HG03442 (cell line): ENCODE measurements around the gene DCK.
"Not testable (repeated sequence)": the region's sequence is repeated elsewhere in the genome, so short reads cannot be mapped to it uniquely, and the experiment has no call there.

ENCODE experiments used
- ATAC-seq: cut with Tn5 transposase; IDR thresholded peaks from one replicate; pipeline ENCODE4 v1.9.1; 2021; ENCODE audit warnings: mild to moderate bottlenecking, moderate library complexity; ENCODE audit not compliant: unreplicated experiment

The DCK gene

DNA sequence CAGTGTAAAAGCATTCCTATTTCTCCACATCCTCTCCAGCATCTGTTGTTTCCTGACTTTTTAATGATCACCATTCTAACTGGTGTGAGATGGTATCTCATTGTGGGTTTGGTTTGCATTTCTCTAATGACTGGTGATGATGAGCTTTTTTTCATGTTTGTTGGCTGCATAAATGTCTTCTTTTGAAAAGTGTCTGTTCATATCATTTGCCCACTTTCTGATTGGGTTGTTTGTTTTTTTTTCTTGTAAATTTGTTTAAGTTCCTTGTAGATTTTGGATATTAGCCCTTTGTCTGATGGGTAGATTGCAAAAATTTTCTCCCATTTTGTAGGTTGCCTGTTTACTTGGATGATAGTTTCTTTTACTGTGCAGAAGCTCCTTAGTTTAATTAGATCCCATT is 6.2 kb downstream of the DCK start:
- not testable (repeated sequence) for ATAC-seq

DNA sequence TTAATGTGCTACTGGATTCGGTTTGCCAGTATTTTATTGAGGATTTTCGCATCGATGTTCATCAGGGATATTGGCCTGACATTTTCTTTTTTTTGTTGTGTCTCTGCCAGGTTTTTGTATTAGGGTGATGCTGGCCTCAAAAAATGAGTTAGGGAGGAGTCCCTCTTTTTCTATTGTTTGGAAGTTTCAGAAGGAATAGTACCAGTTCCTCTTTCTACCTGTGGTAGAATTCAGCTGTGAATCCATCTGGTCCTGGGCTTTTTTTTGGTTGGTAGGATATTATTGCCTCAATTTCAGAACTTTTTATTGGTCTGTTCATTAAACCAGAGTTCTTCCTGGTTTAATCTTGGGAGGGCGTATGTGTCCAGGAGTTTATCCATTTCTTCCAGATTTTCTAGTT is 7.9 kb downstream of the DCK start:
- not testable (repeated sequence) for ATAC-seq

DNA sequence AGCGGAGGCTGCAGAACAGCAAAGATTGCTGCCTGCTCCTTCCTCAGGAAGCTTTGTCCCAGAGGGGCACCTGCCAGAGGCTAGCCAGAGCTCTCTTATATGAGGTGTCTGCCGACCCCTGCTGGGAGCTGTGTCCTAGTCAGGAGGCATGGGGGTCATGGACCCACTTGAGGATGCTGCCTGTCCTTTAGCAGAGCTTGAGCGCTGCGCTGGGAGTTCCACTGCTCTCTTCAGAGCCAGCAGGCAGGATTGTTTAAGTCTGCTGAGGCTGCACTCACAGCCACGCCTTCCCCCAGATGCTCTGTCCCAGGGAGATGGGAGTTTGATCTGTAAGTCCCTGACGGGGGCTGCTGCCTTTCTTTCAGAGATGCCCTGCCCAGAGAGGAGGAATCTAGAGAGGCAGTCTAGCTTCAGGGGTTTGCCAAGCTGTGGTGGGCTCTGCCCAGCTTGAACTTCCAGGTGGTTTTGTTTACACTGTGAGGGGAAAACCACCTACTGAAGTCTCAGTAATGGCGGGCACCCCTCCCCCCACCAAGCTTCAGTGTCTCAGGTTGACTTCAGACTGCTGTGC is 10.9 kb downstream of the DCK start:
- ATAC-seq, result peak; percentile 36

DNA sequence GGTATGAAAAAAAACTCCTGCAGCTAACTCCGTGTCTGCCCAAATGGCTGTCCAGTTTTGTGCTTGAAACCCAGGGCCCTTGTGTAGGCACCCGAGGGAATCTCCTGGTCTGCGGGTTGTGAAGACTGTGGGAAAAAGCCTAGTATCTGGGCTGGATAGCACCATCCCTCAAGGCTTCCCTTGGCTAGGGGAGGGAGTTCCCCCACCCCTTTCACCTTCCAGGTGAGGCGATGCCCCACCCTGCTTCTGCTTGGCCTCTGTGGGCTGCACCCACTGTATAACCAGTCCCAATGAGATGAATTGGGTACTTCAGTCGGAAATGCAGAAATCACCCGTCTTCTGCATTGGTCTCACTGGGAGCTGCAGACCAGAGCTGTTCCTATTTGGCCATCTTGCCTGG is 11.6 kb downstream of the DCK start:
- ATAC-seq, result not testable (repeated sequence)

DNA sequence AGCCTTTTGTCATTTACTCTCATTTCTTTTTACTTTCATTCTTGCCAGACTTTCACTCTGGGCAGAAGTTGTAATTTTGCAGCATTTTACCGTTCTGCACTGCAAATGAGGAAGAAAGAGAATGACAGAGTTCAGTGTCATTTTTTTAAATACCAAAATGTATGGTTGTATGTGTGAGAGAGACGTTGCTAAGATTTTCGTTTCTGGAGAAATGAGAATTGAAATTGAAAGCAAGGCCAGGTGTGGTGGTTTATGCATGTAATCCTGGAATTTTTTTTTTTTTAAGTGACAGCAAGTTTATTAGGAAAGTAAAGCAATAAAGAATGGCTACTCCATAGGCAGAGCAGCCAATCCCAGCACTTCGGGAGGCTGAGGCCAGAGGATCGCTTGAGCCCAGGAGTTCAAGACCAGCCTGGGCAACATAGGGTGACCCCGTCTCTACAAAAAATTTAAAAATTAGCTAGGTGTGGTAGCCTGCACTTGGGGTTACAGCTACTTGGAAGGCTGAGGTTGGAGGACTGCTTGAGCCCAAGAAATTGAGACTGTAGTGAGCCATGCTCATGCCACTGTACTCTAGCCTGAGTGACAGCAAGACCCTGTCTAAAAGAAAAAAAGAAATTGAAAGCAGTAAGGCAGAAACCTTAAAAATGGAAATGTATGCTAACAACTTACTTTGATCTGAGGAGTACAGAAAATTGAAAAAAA is 12.9 kb downstream of the DCK start:
- ATAC-seq, result peak; percentile 74

DNA sequence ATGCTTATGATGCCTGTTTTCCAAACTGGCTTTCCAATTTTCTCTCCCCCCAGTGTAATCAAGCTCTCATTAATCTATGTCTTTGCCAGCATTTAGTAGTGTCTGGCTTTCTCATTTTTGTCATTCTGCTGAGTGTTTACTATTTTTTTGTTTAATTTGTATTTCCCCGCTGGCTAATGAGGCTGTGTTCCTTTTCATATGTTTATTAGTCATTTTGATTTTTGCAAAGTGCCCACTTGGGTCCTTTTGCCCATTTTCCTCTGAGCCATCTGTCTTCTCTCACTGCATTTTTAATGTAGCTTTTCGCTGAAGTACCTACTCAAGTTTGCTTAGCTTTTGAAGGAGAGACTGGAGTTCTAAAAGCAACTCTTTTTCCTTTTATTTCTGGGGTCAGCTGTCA is 14.7 kb downstream of the DCK start:
- ATAC-seq, result no peak

DNA sequence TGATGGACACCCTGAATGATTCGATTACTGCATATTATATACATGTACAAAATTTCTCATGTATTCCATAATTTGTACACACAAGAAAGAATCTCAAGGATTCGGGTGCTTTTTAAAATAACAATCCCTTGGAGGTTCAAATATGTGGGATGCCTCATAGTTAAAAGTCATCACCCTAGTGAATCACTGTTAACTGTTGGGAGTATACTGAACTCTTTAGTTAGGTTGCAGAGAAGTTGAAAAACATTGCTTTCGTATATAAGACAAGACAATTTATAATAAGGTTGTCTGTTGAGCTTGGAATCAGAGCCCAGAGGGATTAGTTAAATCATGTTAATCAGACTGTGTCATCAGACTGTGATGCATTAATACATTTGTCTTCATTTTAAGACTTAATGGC is 15.6 kb downstream of the DCK start:
- ATAC-seq, result no peak

DNA sequence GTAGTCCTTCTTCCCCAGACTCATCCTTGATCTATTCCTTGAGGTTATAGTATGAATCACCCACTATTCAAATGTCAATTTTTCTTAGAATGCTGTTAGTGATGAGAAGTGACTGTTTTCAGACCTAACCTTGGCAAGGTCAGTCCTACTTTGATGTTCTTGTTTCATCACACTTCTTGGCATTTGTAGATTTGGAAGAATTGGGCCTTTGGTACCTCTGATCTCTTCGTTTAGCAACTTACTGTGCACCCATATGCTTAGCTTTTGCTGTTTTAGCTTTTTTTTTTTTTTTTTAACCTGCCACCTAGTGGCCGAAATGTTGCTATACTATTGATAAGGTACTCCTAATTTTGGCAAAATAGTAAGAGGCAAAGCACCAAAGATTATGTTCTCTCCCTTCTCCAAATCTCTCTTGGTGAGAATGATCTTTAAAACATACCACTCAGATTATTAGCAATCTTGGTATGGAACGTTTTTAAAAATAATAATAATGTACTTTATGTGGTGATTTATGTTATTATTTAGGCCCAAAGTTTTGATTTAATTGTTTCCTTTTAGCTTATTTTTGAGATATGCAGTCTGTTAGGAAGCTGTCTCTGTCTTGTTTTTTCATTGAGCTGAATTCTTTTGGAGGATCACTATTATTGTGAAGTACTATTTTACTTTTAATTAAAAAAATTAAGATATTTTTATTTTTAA is 16.6 kb downstream of the DCK start:
- peak; percentile 59 for ATAC-seq

DNA sequence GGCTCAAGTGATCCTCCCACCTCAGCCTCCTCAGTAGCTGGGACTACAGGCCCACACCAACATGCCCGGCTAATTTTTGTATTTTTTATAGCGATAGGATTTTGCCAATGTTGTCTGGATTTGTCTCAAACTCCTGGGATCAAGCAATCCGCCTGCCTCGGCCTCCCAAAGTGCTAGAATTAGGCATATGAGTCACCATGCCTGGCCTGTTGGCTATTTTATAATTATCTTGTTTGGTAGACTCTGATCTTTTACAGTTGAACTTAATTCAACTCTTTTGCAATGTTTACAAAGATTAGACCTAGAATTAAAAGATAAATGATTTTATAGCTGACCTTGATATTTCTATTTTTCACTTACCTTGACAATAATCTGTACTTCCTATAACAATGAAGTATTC is 18.0 kb downstream of the DCK start:
- ATAC-seq, result no peak

DNA sequence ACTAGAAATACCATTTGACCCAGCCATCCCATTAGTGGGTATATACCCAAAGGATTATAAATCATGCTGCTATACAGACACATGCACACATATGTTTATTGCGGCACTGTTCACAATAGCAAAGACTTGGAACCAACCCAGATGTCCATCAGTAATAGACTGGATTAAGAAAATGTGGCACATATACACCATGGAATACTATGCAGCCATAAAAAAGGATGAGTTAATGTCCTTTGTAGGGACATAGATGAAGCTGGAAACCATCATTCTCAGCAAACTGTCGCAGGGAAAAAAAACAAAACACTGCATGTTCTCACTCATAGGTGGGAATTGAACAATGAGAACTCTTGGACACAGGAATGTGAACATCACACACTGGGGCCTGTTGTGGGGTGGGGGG is 23.9 kb downstream of the DCK start:
- ATAC-seq, result not testable (repeated sequence)

DNA sequence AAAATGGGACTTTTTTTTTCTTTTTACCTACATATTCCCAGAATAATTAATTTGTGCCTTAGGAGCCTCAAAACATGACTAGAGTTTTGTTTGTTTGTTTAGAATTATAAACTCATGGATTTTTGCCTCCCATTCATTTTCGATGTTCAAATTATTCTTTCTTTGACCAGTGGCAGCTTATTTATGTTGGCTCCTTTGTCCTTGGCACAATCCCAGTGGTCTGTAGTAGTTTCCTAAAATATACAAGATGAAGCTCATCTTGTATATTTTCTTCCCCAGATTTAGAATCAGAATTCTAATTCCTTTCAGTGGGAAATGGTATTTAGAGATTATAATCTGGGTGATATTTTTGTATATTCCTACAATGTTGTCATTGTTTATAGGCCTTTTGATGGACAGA is 27.2 kb downstream of the DCK start:
- no peak for ATAC-seq

DNA sequence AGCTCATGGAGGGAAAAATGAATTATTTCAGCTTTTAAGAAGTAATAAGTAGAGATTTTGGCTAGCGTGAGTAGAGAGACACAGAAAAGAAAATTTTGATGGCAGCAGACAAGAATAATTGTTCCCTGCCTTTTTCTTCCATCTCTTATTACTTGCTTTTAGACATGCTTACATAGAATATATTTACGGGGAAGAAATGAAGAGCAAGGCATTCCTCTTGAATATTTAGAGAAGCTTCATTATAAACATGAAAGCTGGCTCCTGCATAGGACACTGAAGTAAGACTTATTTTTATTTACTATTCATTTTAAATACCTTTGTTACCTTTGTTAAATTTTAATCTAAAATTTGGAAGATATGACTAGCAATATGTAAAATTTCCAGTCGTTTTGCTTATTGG is 32.2 kb downstream of the DCK start:
- ATAC-seq, result no peak

DNA sequence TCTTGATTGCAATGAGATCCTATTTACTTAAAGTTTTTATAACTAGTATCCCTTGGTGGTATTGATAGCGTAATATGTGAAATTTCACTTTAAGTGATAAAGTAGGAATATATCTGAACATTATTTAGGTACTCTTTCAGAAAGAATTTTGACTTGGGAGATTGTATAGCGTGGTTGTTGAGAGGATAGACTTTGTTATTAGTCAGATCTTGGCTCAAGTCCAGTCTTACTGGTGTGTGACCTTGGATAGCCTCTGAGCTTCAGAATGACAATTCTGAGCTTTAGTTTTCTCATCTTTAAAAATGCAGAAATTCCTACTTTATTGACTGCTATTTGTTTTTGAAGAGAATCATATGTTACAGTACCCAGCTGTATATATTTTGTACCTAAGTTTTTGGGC is 32.6 kb downstream of the DCK start:
- no peak for ATAC-seq

DNA sequence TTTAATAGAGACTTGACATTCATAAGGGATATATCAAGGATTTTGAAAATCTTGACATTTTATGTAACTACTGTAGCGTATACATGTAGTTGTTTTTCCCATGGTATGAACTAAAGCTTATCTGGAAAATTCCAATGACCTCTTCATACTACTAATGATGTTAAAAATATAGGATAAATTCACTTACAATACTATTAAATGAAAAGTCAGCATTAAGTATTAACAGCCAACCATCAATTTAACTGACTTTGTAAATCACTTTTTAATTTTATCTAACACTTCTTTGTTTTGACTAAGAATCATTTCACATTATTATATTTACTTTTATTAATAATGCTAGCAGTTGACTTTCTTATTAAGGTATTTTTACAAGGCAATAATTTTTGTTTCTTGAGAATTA is 34.2 kb downstream of the DCK start:
- no peak for ATAC-seq

DNA sequence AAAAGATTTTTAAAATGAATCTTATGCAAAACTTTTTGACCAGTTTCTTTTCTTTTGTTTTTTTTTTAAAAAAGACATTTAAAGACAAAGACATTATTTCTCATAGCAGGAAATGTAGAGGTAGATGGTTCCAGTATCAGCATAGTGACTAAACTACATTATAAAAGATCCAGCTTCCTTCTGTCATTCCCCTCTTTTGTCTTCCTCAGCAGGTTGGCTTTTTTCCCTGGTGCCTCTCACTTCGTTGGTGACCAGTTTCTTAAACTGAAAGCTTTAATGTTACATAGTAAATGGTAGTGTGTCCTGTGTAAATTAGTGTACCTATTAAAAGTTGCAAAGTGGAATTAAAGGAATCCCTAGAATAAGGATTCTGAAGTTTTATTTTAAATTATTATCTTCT is 36.1 kb downstream of the DCK start:
- no peak for ATAC-seq

DNA sequence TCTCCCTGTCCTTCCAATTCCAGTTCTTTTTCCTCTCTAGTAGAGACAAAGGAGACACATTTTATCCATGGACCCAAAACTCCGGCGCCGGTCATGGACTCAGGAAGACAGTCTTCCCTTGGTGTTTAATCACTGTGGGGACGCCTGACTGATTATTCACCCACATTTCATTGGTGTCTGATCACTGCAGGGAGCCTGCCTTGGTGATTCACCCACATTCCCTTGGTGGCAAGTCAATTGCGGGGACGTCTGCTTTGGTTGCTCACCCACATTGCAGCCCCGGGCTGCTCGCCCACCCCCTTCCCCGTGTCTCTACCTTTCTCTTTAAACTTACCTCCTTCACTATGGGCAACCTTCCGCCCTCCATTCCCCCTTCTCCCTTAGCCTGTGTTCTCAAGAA is 38.7 kb downstream of the DCK start:
- not testable (repeated sequence) for ATAC-seq

DNA sequence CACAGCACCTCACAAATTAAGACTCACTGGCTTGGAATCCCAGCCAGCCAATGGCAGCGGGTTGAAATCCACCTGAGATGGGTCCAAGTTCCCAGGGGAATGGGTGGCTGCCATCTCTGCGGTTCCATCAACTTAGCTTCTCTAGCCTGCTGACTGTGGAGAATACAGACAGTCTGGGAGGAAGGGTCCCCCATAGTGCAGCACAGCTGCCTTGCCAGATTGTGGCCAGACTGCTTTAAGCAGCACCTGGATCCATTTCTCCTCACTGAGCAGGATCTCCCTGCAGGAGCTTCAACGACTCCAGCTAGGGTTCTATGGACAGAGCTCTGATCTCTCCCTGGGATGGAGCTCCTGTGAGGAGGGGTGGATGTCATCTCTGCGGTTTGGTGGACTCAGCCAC is 51.8 kb downstream of the DCK start:
- ATAC-seq, result no peak

DNA sequence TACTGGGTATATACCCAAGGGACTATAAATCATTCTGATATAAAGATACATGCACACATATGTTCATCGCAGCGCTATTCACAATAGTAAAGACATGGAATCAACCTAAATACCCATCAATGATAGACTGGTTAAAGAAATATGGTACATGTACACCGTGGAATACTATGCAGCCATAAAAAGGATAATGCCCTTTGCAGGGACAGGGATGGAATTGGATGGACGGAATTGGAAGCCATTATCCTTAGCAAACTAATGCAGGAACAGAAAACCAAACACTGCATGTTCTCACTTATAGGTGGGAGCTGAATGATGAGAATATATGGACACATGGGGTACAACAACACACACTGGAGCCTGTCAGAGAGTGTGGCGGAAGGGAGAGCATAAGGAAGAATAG is 55.9 kb downstream of the DCK start:
- ATAC-seq, result no peak

DNA sequence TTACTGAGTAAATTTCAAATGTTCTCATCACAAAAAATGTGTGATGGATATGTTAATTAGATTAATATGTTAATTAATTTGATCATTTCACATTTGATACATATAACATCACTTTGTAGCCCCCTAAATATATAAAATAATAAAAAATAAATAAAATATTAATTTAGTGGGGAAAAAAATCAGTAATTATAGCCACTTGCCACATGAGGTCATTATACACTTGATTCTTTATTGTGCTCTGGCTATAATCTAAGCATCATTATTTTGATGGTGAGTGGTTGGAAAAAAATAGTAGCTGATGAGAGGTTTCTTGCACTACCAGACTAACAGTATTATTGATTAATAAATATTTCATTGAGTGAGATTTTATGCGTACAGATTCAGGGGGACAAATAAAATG is 57.4 kb downstream of the DCK start:
- ATAC-seq, result no peak

DNA sequence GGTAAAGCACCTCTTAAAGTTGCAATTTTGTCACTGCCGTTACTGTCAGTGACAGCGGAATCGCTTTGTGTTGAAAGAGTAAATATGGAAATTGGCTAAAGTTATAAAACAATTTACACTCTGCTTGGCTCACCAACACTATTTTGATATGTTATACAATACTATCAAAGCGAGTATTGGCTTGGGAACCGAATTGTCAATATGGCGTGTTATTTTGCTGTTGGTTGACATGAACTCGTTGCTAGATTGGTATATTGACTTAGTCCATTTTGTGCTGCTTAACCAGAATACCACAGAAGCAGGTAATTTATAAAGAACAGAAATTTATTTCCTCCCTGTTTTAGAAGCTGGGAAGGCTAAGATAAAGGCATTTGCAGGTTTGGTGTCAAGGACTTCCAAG is 58.6 kb downstream of the DCK start:
- ATAC-seq, result no peak

DNA sequence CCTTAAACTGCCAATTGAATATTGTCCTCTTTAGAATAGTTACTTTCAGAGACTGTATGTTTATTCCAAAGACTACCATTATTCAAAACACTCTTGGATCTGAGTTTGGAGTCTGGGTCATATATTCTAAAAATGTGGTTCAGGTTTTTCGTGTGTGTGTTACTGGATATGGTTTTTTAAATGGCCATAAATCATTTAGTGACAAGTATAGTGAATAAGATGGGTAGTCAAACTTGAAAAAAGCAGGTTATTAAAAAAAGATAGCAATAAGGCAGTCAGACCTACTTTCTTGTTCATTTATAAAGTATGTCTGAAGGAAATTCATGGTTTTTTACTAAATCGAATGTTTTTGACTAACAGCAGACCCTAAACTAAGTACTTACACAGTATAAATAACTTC is 59.3 kb downstream of the DCK start:
- no peak for ATAC-seq

DNA sequence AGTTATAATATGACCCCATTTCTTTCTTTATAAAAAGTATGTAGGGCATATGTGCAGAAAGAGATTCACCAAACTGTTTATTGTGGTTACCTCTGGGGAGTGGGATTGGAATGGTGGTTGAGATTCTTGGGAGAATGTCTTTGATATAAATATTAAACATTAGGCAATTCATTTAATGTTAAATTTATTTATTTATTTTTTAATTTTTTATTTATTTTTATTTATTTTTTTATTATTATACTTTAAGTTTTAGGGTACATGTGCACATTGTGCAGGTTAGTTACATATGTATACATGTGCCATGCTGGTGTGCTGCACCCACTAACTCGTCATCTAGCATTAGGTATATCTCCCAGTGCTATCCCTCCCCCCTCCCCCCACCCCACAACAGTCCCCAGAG is 60.2 kb downstream of the DCK start:
- not testable (repeated sequence) for ATAC-seq
